ENCODE data around the gene TTLL5. TPM values are rescaled to one million over a fixed set of nuclear protein-coding genes. Genes with fewer than 3 reads are reported as not detected.
A peak's percentile ranks its signal among the peaks of the same experiment; 100 is the strongest.

Gene TTLL5
- total and polyA plus RNA-seq, 10 of the 15 experiments (the other 5 are each of a cell fraction or from before 2014, with no cell fraction given), result 3.2 to 25.9 (median 13.8) TPM

GRCh38 chr14:75985618-75986438 is 324.8 kb downstream of the TTLL5 start, which contains the start of gene IFT43 (continued):
- TF ChIP-seq POU2F2 (IDR thresholded peaks at IDR 0.05; ENCODE audit: borderline replicate concordance, low read depth, low read length) (no peak), ATF7 (IDR thresholded peaks at IDR 0.05; ENCODE audit: low read depth) (peak; percentile 91), ZNF384 (IDR thresholded peaks at IDR 0.05; ENCODE audit: borderline replicate concordance, low read depth, low read length) (no peak), BHLHE40 (IDR thresholded peaks at IDR 0.05; ENCODE audit: borderline replicate concordance in 1 of 2, low read depth in 2 of 2, low read length in 1 of 2) (peak in 1 of 2 experiments; percentile 11; a peak in 1 of 4 replicates), ZSCAN29 (IDR thresholded peaks at IDR 0.05) (no peak), EP300 (IDR thresholded peaks at IDR 0.05; ENCODE audit: borderline replicate concordance in 1 of 2, control insufficient read depth in 1 of 2, low read depth in 2 of 2, low read length in 2 of 2) (no peak), BCL11A (IDR thresholded peaks at IDR 0.05; ENCODE audit: low read depth, low read length) (no peak), ZNF622 (IDR thresholded peaks at IDR 0.05) (no peak), ZNF217 (IDR thresholded peaks at IDR 0.05) (no peak), POLR2AphosphoS5 (IDR thresholded peaks at IDR 0.05; ENCODE audit: low read length) (no peak), ZNF592 (IDR thresholded peaks at IDR 0.05) (no peak), RBBP5 (conservative IDR thresholded peaks at IDR 0.05) (no peak), FOXK2 (IDR thresholded peaks at IDR 0.05) (no peak), RELB (IDR thresholded peaks at IDR 0.05; ENCODE audit: low read depth) (peak; percentile 82; the same call in 1 of the 2 replicates), ASH2L (IDR thresholded peaks at IDR 0.05; ENCODE audit: borderline replicate concordance, low read depth) (no peak), MXI1 (IDR thresholded peaks at IDR 0.05; ENCODE audit: low read depth, low read length) (peak; percentile 93), YBX1 (IDR thresholded peaks at IDR 0.05) (no peak), CBX3 (IDR thresholded peaks at IDR 0.05; ENCODE audit: borderline replicate concordance, low read depth) (no peak), ETV6 (conservative IDR thresholded peaks at IDR 0.05 in 1 of 2, IDR thresholded peaks at IDR 0.05 in 1 of 2; ENCODE audit: borderline replicate concordance in 1 of 2, low read depth in 1 of 2) (no peak), MEF2B (IDR thresholded peaks at IDR 0.05; ENCODE audit: partially characterized antibody, poor library complexity, severe bottlenecking) (no peak), SIN3A (IDR thresholded peaks at IDR 0.05; ENCODE audit: low read depth, low read length) (peak; percentile 94; the same call in 1 of the 2 replicates), PKNOX1 (IDR thresholded peaks at IDR 0.05) (no peak), CHD1 (IDR thresholded peaks at IDR 0.05; ENCODE audit: low read depth, low read length) (no peak), FOS (IDR thresholded peaks at IDR 0.05; ENCODE audit: borderline replicate concordance, extremely low read depth, insufficient read length) (no peak)
